Measurements from ENCODE around the gene NAALADL2.
"Not testable (repeated sequence)": the region's sequence is repeated elsewhere in the genome, so short reads cannot be mapped to it uniquely, and the experiment has no call there.

Gene NAALADL2

DNA sequence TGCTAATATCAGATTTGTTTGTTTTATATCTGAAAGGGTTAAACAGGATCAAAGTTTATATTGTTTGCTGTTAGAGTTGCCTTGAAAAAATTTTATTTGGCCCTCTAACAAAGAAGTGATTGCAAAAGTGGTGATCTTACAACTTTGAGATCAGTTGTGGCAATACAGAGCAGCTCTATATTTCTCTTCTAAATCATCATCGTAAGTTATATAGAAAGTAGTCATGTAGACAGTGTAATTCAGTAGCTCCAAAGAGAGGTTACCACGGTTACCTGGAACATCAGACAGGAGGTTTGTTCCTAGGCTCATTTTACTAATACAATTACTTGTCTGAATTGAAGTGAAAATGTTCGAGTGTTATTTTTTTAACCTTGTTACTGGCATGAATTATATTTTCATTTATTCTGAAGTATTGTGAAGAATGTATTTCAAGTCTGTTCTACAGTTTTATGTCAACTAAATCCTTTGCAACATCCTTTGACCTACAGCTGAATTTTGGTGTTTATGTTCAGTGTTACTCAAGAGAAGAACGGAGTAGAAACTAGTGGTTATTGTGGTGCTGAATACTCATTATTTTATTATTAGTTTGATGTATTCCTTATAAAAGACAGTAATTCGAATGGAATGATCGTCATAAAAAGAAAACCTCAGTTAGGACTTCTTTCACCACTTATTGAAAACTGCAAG, 214.2 kb downstream of the NAALADL2 start:
- DNase-seq (ENCODE audit: low spot score) = no peak

DNA sequence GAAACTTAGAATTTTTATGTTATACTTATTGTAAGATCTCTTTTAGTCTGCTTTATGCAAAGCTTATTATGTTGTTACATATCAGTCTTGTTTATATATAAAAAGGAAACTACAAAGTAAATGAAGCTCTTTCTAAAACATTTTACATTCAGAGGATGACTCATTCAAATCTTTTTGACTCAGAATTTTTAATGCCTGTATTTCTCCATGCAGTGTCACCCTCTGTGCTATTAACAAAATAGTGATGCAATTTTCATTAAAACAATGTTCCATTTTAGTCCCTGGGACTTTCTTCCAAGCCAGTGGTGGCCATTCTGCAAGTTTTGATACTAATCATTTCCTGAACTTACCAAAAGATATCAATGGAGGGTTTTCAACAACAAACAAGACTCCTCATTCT, 216.1 kb downstream of the NAALADL2 start:
- DNase-seq (ENCODE audit: low spot score) = no peak

DNA sequence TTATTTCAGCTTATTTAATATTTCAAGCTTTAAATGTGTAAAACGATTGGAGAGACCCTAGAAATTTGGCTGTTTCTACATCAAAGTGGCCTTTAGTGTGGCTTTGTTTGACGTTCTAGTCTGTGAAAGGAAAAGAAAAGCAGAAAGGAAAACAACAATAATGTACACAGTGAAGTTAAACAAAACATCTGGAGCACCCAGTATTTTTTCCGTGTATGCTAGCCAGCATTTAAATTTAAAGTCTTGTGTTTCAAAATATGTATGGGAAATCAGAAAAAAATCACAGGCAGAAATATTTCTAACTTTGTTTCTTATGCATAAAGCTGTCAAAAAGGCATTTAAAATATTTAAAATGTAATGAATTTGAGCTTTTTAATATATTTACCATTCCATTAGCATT, 218.1 kb downstream of the NAALADL2 start:
- DNase-seq (ENCODE audit: low spot score) = no peak

DNA sequence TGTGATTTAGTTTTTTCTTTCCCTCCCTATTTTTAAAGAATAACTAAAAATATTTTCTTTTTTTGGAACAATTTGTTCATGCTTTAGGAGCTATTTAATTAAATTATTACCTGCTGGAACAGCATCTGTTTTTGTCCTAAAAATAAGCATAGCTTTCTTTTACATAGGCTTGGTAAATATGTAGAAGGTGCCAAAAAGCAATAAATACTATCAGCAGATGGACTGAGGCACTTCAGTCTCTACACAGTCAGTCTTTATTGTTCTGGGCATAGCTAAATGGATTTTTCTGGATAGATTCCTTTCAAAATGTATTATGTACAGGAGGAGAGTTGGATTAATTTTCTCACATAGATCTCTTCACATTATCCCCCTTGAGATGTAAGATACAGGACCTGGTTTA, 223.5 kb downstream of the NAALADL2 start:
- no peak for DNase-seq (ENCODE audit: low spot score)

DNA sequence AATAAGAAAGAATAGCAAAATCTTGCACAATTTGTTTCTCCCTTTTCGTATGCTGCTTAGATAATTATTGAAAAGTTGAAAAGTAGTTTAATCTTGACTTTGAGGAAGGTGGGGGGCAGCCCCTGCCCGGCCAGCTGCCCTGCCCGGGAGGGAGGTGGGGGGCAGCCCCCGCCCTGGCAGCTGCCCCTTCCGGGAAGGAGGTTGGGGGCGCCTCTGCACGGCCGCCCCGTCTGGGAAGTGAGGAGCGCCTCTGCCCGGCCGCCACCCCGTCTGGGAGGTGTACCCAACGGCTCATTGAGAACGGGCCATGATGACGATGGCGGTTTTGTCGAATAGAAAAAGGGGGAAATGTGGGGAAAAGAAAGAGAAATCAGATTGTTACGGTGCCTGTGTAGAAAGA, 228.0 kb downstream of the NAALADL2 start:
- not testable (repeated sequence) for DNase-seq (ENCODE audit: low spot score)

DNA sequence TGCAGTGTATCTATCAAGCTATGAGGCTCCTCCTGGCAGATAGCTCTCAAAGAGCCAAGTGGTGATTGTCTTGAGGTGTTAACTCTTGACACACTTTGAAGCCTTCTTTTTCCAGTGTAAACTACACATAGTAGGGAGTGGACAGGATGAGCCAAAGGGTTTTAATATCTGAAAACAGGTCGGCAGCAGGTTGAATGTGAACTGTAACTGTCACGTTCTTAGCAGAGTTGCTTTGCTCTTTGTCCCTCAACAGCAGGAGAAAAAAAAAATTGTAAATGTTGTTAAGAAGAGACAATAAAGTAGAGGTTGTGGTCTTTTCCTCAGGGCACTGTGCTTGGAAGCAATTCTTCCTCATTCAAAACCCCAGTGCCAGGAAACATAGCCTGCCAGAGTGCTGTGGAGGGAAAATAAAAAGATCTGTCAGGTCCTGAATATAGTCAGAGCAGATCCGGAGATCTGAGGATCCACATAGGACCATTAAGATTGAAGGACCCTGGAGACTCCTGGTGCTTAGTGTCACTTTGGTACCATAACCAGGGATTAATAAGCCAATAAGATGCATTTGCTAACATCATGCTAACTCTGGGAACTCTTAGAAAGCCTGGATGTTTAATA, 229.7 kb downstream of the NAALADL2 start:
- DNase-seq (ENCODE audit: low spot score) = no peak

DNA sequence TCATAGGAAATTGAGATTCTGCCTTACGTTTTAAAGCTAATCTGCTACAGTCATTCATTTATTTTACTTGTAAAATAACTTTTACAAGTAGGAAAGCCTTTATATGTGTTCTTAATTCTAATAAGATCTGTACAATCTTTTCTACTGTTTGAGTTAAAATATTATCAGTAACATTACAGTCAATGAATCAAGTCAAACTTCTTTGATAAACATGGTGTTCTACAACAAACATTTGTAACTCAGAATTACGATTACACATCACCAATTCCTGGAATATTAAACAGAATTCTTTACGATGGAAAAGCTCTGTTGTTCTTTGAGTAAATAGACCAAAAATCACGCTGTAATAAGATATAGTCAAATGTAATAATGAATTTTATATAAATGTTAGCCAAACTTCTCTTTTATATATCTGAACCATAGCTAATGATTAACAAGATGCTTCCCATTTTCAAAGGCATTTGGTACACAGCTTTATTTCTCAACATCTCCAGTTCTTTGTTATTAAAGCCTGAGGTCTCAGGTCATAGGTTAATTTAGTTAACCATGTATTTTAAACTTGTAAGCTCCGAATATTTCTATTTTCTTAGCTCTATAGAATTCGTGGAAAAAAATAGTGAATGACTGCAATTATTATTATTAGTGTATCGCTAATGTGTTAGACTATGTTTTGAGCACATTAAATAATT, 232.4 kb downstream of the NAALADL2 start:
- no peak for DNase-seq (ENCODE audit: low spot score)

DNA sequence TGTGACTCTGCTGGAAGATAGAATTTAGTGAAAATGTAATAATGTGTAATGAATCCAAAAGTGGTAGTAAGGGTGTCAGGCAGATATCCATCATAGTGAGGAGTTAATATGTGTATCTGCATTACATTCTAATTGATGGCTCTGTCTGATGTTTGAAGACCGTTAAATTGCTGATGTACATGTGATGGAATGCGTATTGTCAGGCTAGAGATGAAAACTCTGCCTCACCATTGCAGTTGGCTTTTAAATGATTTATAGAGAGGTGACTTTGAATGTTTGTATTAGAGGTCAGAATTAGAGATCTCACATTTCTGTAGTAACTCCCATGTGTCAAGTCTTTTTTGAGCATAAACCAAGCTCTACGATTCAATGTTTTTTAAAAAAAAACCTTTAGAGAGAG, 234.6 kb downstream of the NAALADL2 start:
- no peak for DNase-seq (ENCODE audit: low spot score)

DNA sequence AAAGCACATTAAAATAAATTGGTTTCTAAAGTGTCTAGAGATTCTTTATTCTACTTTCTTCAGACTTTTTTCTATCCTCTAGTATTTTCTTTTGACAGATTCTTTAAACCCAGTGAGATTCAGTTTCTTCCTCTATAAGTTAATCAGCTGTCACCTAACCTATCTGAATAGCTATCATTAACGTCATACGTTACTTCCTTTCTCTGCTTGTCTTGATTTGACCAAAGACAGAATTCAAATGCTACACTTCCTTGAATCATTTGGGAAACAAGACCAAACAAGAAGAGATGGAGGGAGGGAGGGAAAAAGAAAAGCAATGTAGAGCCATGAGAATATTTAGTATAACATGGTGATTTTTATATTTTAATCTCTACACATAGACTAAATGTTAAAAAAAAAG, 235.2 kb downstream of the NAALADL2 start:
- DNase-seq (ENCODE audit: low spot score) = no peak

DNA sequence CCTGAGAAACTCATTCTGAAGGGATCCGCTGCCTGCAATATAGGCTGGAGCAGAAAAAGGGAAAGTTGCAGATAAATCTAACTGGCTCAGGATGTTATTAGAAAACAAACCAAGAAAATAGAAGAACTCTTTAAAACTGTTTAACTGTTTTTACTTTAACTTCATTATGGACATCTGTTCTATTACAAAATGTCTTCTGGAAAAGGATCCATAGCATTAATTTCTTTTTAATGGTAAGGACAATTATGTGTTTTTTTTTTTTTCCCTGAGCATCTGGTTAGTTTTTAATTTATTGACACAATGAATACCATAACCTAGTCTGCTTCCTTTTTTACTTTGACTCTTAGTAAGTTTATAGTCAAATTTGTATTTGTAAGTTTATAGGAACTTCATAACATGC, 239.5 kb downstream of the NAALADL2 start:
- DNase-seq (ENCODE audit: low spot score) = no peak

DNA sequence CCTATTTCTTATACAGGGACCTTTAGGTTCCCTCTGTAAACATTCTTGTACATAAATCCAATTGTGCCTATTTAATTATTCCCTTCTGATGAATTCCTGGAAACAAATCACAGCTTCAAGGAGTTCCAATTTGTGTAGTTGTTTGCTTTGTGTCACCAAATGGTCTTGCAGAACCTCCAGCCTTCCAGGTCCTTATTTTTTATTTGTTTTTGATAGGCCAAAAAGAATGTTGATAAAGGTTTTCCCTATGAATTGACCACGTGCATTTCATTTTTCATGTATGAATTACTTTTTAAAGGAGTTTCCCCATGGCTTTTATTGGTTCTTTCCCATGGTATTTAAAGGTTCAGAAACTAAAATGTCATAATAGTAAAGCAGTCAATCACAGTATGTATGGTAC, 243.0 kb downstream of the NAALADL2 start:
- no peak for DNase-seq (ENCODE audit: low spot score)

DNA sequence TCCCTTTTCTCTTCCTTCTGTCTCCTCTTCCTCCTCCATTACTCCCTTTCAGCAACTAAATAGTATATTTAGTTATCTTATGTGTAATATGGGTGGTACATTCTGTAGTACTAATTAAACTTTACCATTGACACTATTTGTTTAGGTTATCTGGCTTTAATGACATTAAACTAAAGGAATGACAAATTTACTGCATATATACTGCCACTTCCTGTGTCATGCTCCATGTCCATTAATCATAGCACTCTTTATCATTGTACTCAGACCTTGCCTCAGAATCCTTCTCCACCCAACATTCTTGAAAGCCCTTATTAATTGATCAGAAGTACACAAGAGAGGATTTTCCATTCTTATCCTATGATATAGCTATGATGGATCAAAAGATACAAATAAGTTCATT, 244.2 kb downstream of the NAALADL2 start:
- no peak for DNase-seq (ENCODE audit: low spot score)

DNA sequence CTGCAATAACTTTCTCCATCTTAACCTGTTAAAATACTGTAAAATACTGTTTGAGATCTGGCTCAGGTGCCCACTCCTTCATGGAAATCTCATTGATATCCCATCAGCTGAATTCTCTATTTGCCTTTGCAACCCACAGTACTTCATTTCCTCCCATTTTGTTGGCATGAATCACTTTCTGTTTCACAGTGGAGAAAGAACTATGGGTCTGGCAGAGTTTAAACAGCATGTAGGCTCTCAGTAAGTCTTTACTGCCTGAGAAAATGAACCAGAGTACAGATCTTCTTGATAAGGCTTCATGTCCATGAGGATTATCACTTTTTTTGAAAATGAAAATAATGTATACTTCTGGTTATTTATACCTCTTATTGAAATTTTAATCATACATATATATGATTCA, 245.9 kb downstream of the NAALADL2 start:
- DNase-seq (ENCODE audit: low spot score) = no peak

DNA sequence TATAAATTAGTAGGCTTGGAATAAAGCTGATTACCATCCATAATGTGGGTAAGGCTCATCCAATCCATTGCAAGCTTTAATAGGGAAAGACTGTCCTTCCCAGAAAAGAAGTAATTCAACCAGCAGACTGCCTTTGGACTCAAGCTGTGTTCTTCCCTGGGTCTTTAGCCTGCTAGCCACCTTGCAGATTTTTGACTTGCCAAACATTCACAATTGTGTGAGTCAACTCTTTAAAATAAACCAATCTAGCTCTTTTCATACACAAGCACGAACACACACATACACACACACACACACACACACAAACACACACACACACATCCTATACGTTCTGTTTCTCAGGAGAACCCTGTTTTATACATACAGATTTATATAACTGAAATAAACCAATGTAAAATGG, 248.1 kb downstream of the NAALADL2 start:
- no peak for DNase-seq (ENCODE audit: low spot score)

DNA sequence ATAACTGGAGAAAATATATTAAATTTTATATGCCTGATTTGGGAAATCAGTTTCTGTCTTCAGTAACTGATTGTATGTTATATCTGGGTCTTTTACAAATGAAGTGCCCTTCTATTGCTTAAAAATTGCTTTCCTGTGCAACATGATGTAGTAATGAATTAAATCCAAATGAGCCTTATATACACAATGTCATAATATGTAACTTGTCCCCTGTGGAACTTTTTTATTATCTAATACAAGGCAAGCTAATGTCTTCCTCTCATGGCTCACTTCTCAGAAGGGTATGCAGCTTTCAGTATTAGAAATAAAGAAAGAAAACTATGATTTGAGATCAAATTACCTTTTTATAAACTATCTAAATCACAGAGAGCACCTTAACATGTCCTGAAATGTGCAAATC, 248.9 kb downstream of the NAALADL2 start:
- DNase-seq (ENCODE audit: low spot score) = no peak

DNA sequence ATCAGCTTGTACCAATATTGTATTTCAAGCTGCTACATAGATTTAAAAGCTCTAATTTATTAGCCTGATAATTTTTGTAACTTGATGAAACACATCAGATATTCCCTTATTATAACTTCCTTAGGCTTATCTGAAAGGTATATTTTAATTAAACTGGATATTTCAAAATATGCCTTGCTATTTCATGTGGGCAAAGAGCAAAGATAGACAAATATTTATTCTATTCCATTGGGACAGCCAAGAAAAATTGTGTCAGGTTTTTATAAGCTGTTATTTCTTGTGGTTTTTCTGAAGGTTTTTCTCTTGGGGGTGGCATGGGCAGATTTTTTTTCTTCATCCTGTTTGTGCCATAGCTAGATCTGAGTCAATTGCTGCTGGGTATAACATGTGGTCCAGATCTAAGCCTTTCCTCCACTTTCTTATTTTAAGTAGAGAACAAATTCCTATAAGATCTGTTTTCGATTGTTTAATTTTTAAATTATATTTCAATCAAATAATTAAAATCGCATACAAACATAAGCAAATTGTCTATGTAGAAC, 249.5 kb downstream of the NAALADL2 start:
- no peak for DNase-seq (ENCODE audit: low spot score)

DNA sequence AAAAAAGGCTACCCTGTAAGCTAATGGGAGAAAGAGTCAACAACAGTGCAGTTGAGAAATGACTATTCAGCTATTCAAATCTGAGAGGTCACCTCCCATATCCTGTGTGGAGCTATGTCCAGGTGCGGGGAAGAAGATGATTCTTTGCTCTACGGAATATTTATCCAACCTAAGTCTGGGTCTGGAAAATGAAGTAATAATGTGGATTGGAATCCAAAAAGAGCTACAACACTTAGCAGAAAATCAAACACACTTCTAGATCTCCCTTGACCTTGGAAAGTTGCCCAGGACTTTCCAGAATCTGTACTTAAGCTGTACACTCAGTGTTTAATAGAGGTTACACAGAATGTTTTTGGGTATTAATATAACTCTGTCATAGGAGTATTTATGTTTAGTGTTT, 251.9 kb downstream of the NAALADL2 start:
- DNase-seq (ENCODE audit: low spot score) = no peak

DNA sequence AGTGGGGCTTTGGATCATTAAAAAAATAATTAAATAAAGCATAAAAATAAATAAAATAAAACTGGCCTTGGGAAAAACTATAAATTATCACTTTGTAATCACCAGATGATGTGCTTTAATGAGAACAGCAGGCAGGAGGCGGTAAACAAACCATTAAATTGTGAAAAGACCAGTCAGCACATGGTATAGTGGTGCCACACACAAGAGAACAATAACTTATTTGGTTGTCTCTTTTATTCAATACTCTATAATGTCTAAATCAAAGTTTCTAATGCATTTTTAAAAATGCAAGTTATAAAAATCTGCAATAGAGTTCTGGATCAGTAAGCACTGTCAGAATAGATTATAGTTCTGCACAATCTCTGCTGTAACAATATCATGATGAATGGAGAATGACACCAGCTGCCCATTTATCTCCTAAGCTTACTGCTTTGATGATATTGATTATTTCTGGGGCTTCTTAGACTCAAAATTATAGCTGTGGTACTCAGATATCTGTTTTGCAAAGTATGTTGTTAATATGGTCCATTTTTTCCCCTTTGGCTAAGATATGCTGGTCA, 259.3 kb downstream of the NAALADL2 start:
- no peak for DNase-seq (ENCODE audit: low spot score)

DNA sequence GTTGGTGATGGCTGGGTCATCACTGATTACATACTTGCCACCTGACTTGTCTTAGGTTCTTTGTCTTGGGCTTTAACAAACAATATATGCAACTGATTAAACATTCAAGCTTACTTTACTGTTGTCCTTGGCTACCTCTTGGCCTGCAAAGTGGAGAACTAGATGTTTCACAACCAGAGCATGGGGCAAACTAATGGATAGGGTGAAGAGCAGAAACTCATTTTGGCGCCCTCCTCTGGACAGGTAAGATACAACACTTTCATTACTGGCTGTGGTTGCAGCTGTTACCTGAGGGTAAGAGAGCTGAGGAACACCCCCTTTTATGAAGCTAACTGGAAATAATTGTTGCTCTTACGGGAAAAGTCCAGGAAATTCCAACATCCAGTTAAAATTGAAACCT, 262.1 kb downstream of the NAALADL2 start:
- DNase-seq (ENCODE audit: low spot score) = no peak

DNA sequence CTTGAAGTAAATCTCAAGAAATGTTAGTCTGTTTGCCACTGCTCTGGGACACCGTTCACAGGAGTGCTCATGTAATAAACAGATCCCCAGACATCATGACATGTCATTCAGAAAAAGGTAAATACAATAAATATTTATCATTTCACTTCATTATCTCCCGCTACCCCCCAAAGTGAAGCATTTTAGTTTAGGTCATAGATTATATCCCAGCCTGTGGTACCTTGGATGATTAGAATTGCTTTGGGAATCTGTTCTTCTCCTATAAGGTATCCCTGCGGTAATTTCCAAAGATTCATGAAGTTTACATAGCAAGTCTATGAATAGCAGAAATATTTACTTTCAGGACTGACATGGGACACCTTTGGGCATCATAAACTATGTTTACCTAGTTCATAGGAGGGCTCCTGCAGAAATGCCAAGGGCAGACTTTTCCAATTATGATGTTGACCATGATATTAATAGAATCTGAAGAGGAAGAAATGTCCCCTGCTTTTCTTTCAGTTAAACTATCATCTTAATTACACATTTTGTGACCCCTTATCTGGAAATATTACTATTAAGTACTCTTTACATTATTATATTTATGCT, 268.0 kb downstream of the NAALADL2 start:
- no peak for DNase-seq (ENCODE audit: low spot score)

DNA sequence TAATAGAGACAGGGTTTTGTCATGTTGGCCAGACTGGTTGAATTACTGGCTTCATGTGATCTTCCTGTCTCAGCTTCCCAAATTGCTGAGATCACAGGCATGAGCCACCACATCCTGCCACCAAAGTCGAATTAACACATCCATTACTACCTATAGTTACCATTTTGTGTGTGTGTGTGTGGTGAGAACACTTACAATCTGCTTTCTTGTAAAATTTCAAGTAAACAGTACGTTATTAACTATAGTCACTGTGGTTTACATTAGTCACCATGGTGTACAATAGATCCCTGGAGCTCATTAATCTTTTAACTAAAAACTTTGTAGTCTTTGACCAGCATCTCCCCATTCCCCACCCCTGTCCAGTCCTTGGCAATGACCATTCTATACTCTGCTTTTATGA, 270.0 kb downstream of the NAALADL2 start:
- DNase-seq (ENCODE audit: low spot score) = no peak

DNA sequence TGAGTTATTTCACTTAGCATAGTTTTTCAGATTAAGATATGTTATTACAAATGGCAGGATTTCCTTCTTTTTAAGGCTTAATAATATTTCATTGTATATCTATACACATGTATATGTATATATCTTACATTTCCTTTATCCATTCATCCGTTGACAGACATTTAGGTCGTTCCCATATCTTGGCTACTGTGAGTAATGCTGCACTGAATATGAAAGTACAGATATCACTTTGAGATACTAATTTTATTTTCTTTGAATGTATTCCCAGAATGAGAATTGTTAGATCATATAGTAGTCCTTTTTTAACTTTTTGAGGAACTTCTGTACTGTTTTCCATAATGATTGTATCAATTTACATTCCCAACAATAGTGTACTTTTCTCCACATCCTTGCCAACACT, 270.4 kb downstream of the NAALADL2 start:
- DNase-seq (ENCODE audit: low spot score) = no peak

DNA sequence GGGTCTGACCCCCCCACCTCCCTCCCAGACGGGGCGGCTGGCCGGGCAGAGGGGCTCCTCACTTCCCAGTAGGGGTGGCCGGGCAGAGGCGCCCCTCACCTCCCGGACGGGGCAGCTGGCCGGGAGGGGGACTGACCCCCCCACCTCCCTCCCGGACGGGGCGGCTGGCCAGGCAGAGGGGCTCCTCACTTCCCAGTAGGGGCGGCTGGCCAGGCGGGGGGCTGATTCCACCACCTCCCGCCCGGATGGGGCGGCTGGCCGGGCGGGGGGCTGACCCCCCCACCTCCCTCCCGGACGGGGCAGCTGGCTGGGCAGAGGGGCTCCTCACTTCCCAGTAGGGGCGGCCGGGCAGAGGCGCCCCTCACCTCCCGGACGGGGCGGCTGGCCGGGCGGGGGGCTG, 272.7 kb downstream of the NAALADL2 start:
- not testable (repeated sequence) for DNase-seq (ENCODE audit: low spot score)

Measured in CD4-positive, alpha-beta T cell treated with Interleukin-2 at 100 ng/mL for 4 hours (primary cell).